HCT116 (cell line): ENCODE measurements around the gene HACE1. TPM values are rescaled to one million over a fixed set of nuclear protein-coding genes. Genes with fewer than 3 reads are reported as not detected.

ENCODE experiments used
- ATAC-seq: fragments of 200-7000 bp; cut with Tn5 transposase; 2 replicates; pipeline ENCODE4 v1.9.1; 2020; ENCODE audit warnings: mild to moderate bottlenecking, moderate library complexity
- BruUV-seq: library from RNA; stranded (reverse); fragments of 400-500 nt; replicated peaks from 2 replicates; lab custom pipeline; 2021; lab: Mats Ljungman, UMichigan
- CTCF ChIA-PET: fragments of 300-600 bp; sonication (Branson Sonifier 250); formaldehyde crosslinking; loops from one replicate; lab custom pipeline; 2021; ENCODE audit warnings: antibody characterized with exemption; lab: Charles Lee
- POLR2A ChIA-PET: fragments of 300-600, 350-600 bp; sonication (Branson Sonifier 250); formaldehyde crosslinking; loops from one replicate; lab custom pipeline; 2021; ENCODE audit warnings: antibody characterized with exemption; lab: Charles Lee
- RAD21 ChIA-PET, 2 experiments: fragments of 300-600 bp; sonication (Branson Sonifier 250); formaldehyde crosslinking; loops; one replicate each; lab custom pipeline; 2023; ENCODE audit warnings: low total read pairs in 2 of 2; ENCODE audit not compliant: uncharacterized antibody in 2 of 2, unreplicated experiment in 2 of 2, low non-redundant PET in 1 of 2; lab: Charles Lee
- DNase-seq: peaks from one replicate; pipeline ENCODE4 v3.0.0-alpha.2; 2010; ENCODE audit warnings: low read depth, low spot score
- H2AFZ ChIP-seq: fragments of 200-600 bp; shearing (Covaris generic), sonication (generic); 2 replicates; pipeline ENCODE4 v1.6.1; 2017; ENCODE audit warnings: low read depth, mixed run types, mixed read lengths, antibody characterized with exemption, low read length; ENCODE audit not compliant: poor library complexity, severe bottlenecking
- H3K27ac ChIP-seq: 2 replicates; pipeline ENCODE4 v1.5.1; 2012; ENCODE audit warnings: low read depth, low read length
- H3K27me3 ChIP-seq: fragments of 200-600 bp; sonication (generic); 2 replicates; pipeline ENCODE4 v1.6.1; 2016; ENCODE audit warnings: mixed run types, low read length, mixed read lengths; ENCODE audit not compliant: insufficient read depth
- H3K36me3 ChIP-seq, 2 experiments: fragments of 200-500 bp in 1 of 2; fragments of 200-600 bp in 1 of 2; sonication (Bioruptor generic) in 1 of 2; sonication (generic) in 1 of 2; 2 replicates each; pipeline versions ENCODE4 v1.5.1 to v1.6.1; 2014 to 2016; ENCODE audit warnings: low read length in 2 of 2, inconsistent platforms in 1 of 2, mixed read lengths in 1 of 2, mixed run types in 1 of 2; ENCODE audit not compliant: insufficient read depth in 2 of 2, control insufficient read depth in 1 of 2
- H3K4me1 ChIP-seq, 2 experiments: fragments of 200-600 bp in 1 of 2; sonication (generic) in 1 of 2; 2 replicates each; pipeline versions ENCODE4 v1.5.1 to v1.6.1; 2012 to 2017; ENCODE audit warnings: low read length in 2 of 2, inconsistent platforms in 1 of 2, mild to moderate bottlenecking in 1 of 2, mixed read lengths in 1 of 2, mixed run types in 1 of 2, moderate library complexity in 1 of 2; ENCODE audit not compliant: insufficient read depth in 2 of 2, control insufficient read depth in 1 of 2
- H3K4me2 ChIP-seq: fragments of 200-600 bp; sonication (generic); 2 replicates; pipeline ENCODE4 v1.6.1; 2017; ENCODE audit warnings: mixed run types, low read length, mixed read lengths
- H3K4me3 ChIP-seq, 2 experiments: fragments of 200-600 bp in 1 of 2; sonication (generic) in 1 of 2; replicated peaks in 1 of 2; 2 replicates each; pipeline ENCODE4 v1.5.1; 2011 to 2016; ENCODE audit warnings: low read length in 2 of 2, control low read depth in 1 of 2, low read depth in 1 of 2, mild to moderate bottlenecking in 1 of 2, mixed read lengths in 1 of 2, mixed run types in 1 of 2
- H3K79me2 ChIP-seq: fragments of 200-600 bp; sonication (generic); 2 replicates; pipeline ENCODE4 v1.6.1; 2017; ENCODE audit warnings: mild to moderate bottlenecking, mixed run types, low read length, moderate library complexity, mixed read lengths; ENCODE audit not compliant: insufficient read depth
- H3K9ac ChIP-seq: fragments of 200-600 bp; sonication (generic); 2 replicates; pipeline ENCODE4 v1.6.1; 2016; ENCODE audit warnings: low read length, mixed read lengths
- H3K9me2 ChIP-seq: fragments of 200-600 bp; sonication (generic), shearing (Covaris generic); 2 replicates; pipeline ENCODE4 v1.6.1; 2017; ENCODE audit warnings: mixed run types, mild to moderate bottlenecking, moderate library complexity; ENCODE audit not compliant: insufficient read depth
- H3K9me3 ChIP-seq, 2 experiments: fragments of 200-500 bp in 1 of 2; fragments of 200-600 bp in 1 of 2; sonication (Bioruptor generic) in 1 of 2; sonication (generic) in 1 of 2; 2 replicates each; pipeline ENCODE4 v1.6.1; 2014 to 2017; ENCODE audit warnings: low read length in 2 of 2, mixed read lengths in 2 of 2, inconsistent platforms in 1 of 2, low read depth in 1 of 2, mild to moderate bottlenecking in 1 of 2, mixed run types in 1 of 2, moderate library complexity in 1 of 2; ENCODE audit not compliant: control insufficient read depth in 1 of 2, insufficient read depth in 1 of 2
- H4K20me1 ChIP-seq: fragments of 200-600 bp; sonication (generic), shearing (Covaris generic); 2 replicates; pipeline ENCODE4 v1.6.1; 2017; ENCODE audit warnings: mixed run types, mild to moderate bottlenecking, moderate library complexity; ENCODE audit not compliant: insufficient read depth
- CEBPB ChIP-seq: IDR thresholded peaks from 2 replicates; pipeline ENCODE4 v1.6.1; 2012; ENCODE audit warnings: low read depth
- EZH2 ChIP-seq: fragments of 200-600 bp; sonication (generic); IDR thresholded peaks from 2 replicates; pipeline ENCODE4 v1.6.1; 2017; ENCODE audit warnings: antibody characterized with exemption, mixed run types
- FOSL1 ChIP-seq: IDR thresholded peaks from 2 replicates; pipeline ENCODE4 v1.6.1; 2012; ENCODE audit warnings: low read depth
- MAX ChIP-seq: IDR thresholded peaks from 2 replicates; pipeline ENCODE4 v1.6.1; 2012
- REST ChIP-seq: IDR thresholded peaks from 2 replicates; pipeline ENCODE4 v1.6.1; 2012; ENCODE audit warnings: low read depth
- SIN3A ChIP-seq: IDR thresholded peaks from 2 replicates; pipeline ENCODE4 v1.6.1; 2012; ENCODE audit warnings: low read depth
- ZBTB33 ChIP-seq: IDR thresholded peaks from 2 replicates; pipeline ENCODE4 v1.6.1; 2011; ENCODE audit warnings: mild to moderate bottlenecking, low read length, moderate library complexity; ENCODE audit not compliant: insufficient replicate concordance; ENCODE audit errors: extremely low read depth
- intact Hi-C: fragments of 100-400 bp; cut with micrococcal nuclease; formaldehyde crosslinking; loops from 2 replicates; pipeline ENCODE4 v1.10.0; 2022
- total RNA-seq: library from RNA; stranded (reverse); gene quantifications from one replicate; pipeline ENCODE4 v1.2.1, GENCODE V29; 2021; ENCODE audit not compliant: unreplicated experiment

HACE1 gene
- total RNA-seq, 1 experiment from 2014 or later, result 10.9 TPM

- TF ChIP-seq REST (no peak), MAX (no peak), EZH2 (no peak)
- TF ChIP-seq, all 23 proteins: peak for 0
Measured at GRCh38 chr6:104829183-104829958, 30.3 kb downstream of the HACE1 start (continued).

- Histone ChIP-seq H3K9ac (no peak overlapping the region), H3K27me3 (no peaks in the 10 kb centered on the region), H3K79me2 (no peaks in the 10 kb centered on the region), H3K36me3 (peaks cover 3 to 4% of the 10 kb centered on the region in 2 experiments; a peak in 2 of 4 replicates), H3K4me2 (no peak overlapping the region), H3K9me2 (no peaks in the 10 kb centered on the region), H3K4me1 (no peaks in the 10 kb centered on the region)
- BruUV-seq, result no TSS peak
- intact Hi-C loops, result no loop called here
- CTCF ChIA-PET, result no interaction called here
- TF ChIP-seq MAX (no peak), ZBTB33 (no peak), REST (no peak), FOSL1 (no peak), SIN3A (no peak), CEBPB (no peak)
- TF ChIP-seq, all 23 proteins: peak for 0
- ChIA-PET RAD21 (no interaction called here), POLR2A (no interaction called here)
- Histone ChIP-seq H2AFZ (no peak overlapping the region), H4K20me1 (no peaks in the 10 kb centered on the region), H3K9me3 (no peaks in the 10 kb centered on the region), H3K27ac (no peak overlapping the region), H3K4me3 (no peak overlapping the region)
- DNase-seq (no peak), ATAC-seq (no peak)
Measured at GRCh38 chr6:104828478-104828877, 31.2 kb downstream of the HACE1 start.
